OCI-LY1 (cell line): ENCODE data around the gene ZNG1B.
"Not testable (repeated sequence)": the region's sequence is repeated elsewhere in the genome, so short reads cannot be mapped to it uniquely, and the experiment has no call there.

Experiments
- EZH2 ChIP-seq: fragments of 200-600 bp; sonication (generic), shearing (Covaris generic); IDR thresholded peaks from 2 replicates; pipeline ENCODE4 v1.8.0; 2017; ENCODE audit warnings: borderline replicate concordance, mixed run types, mild to moderate bottlenecking, antibody characterized with exemption, low read length, moderate library complexity, mixed read lengths
- TF ChIP-seq, protein P1 (sequence below): fragments of 200-600 bp; sonication (generic), shearing (Covaris generic); IDR thresholded peaks from 2 replicates; pipeline ENCODE4 v1.5.1; 2017; ENCODE audit warnings: mild to moderate bottlenecking, antibody characterized with exemption, low read length, moderate library complexity, mixed read lengths

GRCh38 chr2:113541204-113541975 lies 103.9 kb downstream of the ZNG1B start:
- TF ChIP-seq, protein P1, sequence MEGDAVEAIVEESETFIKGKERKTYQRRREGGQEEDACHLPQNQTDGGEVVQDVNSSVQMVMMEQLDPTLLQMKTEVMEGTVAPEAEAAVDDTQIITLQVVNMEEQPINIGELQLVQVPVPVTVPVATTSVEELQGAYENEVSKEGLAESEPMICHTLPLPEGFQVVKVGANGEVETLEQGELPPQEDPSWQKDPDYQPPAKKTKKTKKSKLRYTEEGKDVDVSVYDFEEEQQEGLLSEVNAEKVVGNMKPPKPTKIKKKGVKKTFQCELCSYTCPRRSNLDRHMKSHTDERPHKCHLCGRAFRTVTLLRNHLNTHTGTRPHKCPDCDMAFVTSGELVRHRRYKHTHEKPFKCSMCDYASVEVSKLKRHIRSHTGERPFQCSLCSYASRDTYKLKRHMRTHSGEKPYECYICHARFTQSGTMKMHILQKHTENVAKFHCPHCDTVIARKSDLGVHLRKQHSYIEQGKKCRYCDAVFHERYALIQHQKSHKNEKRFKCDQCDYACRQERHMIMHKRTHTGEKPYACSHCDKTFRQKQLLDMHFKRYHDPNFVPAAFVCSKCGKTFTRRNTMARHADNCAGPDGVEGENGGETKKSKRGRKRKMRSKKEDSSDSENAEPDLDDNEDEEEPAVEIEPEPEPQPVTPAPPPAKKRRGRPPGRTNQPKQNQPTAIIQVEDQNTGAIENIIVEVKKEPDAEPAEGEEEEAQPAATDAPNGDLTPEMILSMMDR: not testable (repeated sequence)
- not testable (repeated sequence) for TF ChIP-seq EZH2
